ENCODE measurements around the gene HPS4. TPM values are rescaled to one million over a fixed set of nuclear protein-coding genes. Genes with fewer than 3 reads are reported as not detected.

The HPS4 gene
- polyA plus RNA-seq, 1 experiment: 22.5 TPM

DNA sequence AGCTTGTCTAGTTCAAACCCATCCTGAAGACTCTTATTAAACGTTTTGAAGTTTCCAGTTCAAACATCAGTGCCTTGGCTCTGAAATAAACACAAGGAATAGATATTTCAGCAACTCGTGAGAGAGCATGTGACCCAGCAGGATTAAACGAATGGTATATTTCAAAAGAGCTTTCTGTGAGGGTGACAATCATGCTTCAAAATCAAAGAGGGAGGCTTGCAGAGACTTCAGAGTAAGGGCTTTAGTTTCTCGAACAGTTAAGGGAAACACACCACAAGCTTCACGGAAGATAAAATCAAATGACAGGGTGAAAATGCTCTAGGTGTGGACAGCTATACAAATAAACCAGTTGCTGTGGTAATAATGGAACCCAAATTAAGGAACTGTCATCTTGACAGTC is 1.4 kb downstream of the HPS4 start:
- H3K36me3 ChIP-seq (ENCODE audit: control insufficient read depth, insufficient read depth, low read length): no peaks in the 10 kb centered on the region
- DNase-seq (ENCODE audit: low read depth): no peak
- H3K4me3 ChIP-seq (ENCODE audit: low read depth, low read length): no peak overlapping the region
- TF ChIP-seq, protein P1, sequence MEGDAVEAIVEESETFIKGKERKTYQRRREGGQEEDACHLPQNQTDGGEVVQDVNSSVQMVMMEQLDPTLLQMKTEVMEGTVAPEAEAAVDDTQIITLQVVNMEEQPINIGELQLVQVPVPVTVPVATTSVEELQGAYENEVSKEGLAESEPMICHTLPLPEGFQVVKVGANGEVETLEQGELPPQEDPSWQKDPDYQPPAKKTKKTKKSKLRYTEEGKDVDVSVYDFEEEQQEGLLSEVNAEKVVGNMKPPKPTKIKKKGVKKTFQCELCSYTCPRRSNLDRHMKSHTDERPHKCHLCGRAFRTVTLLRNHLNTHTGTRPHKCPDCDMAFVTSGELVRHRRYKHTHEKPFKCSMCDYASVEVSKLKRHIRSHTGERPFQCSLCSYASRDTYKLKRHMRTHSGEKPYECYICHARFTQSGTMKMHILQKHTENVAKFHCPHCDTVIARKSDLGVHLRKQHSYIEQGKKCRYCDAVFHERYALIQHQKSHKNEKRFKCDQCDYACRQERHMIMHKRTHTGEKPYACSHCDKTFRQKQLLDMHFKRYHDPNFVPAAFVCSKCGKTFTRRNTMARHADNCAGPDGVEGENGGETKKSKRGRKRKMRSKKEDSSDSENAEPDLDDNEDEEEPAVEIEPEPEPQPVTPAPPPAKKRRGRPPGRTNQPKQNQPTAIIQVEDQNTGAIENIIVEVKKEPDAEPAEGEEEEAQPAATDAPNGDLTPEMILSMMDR (IDR thresholded peaks at IDR 0.05; ENCODE audit: insufficient read depth, low read depth, low read length): no peak
- no peaks in the 10 kb centered on the region for H3K27me3 ChIP-seq (ENCODE audit: control insufficient read depth, insufficient read depth, low read length)
- CTCF ChIA-PET: interaction anchor here (0.7 to 1.8 kb wide), 6 partner anchors 14 to 52 kb away, joined by 3 to 4 read pairs (median 4); partner anchors contain the start of gene TFIP11
- POLR2A ChIA-PET: no interaction called here

DNA sequence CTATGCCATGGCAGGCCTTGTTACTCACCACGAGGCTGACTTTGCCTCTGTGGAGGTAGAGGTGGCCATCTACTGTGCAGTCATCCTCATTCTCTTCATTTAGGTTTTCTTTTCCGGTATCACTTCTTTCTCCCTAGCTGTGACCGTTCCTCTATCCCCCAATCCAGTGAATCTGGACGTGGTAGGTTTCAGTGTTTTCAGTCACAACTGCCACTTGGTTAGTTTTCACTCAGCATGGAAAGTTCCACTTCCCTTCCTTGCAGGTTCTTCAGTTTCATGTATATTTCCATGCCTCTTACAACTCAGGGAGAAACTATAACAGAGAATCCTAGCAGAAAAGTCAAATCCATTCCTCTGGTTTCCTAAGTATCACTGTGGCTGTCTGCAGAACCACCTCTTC is 1.9 kb downstream of the HPS4 start:
- no peaks in the 10 kb centered on the region for H3K27me3 ChIP-seq (ENCODE audit: control insufficient read depth, insufficient read depth, low read length)
- DNase-seq (ENCODE audit: low read depth): no peak
- TF ChIP-seq, protein P1 (IDR thresholded peaks at IDR 0.05; ENCODE audit: insufficient read depth, low read depth, low read length): no peak
- H3K4me3 ChIP-seq (ENCODE audit: low read depth, low read length): no peak overlapping the region
- ChIA-PET POLR2A (no interaction called here), CTCF (interaction anchor here (0.7 to 1.8 kb wide), 4 partner anchors 14 to 30 kb away, joined by 3 to 4 read pairs (median 4); partner anchors contain the start of gene TFIP11)
- no peaks in the 10 kb centered on the region for H3K36me3 ChIP-seq (ENCODE audit: control insufficient read depth, insufficient read depth, low read length)

DNA sequence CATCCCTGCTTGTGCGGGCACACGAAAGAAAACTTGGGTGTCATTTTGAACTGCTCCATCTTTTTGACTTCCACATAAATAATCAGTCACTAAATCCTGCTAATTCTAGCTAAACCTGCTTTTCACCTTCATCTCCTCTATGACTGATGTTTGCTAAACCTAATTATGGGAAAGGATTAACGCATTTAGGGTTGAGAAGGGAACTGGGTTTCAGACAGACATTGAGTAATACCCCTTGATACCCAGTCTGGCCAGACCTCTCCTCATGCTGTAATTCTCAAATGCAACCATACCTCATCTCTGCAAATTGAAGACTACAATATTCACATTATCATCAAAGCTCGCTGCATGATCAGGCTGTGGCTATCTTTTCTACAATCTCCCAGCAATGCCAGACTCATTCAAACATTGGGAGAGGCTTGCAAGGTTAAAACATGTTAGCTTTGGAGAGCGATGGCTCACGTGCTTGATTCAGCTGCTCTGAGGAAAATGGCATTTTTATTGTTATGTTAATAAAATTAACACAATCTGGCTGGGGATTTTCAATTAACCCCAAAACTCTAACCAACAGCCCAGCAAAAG is 2.4 kb downstream of the HPS4 start:
- TF ChIP-seq, protein P1 (IDR thresholded peaks at IDR 0.05; ENCODE audit: insufficient read depth, low read depth, low read length): no peak
- CTCF ChIA-PET: interaction anchor here (0.7 to 1.8 kb wide), 5 partner anchors 13 to 31 kb away, joined by 3 to 4 read pairs (median 4); partner anchors contain the start of gene TFIP11
- DNase-seq (ENCODE audit: low read depth): no peak
- Histone ChIP-seq H3K36me3 (ENCODE audit: control insufficient read depth, insufficient read depth, low read length) (no peaks in the 10 kb centered on the region), H3K27me3 (ENCODE audit: control insufficient read depth, insufficient read depth, low read length) (no peaks in the 10 kb centered on the region), H3K4me3 (ENCODE audit: low read depth, low read length) (no peak overlapping the region)
- POLR2A ChIA-PET: no interaction called here

GRCh38 chr22:26480611-26480932 is 3.0 kb downstream of the HPS4 start:
- no peak overlapping the region for H3K4me3 ChIP-seq (ENCODE audit: low read depth, low read length)
- DNase-seq (ENCODE audit: low read depth): no peak
- no peaks in the 10 kb centered on the region for H3K36me3 ChIP-seq (ENCODE audit: control insufficient read depth, insufficient read depth, low read length)
- CTCF ChIA-PET: interaction anchor here (1.3 to 1.5 kb wide), 2 partner anchors 17 to 19 kb away, joined by 3 to 4 read pairs; no protein-coding TSS in a partner anchor
- TF ChIP-seq, protein P1 (IDR thresholded peaks at IDR 0.05; ENCODE audit: insufficient read depth, low read depth, low read length): no peak
- H3K27me3 ChIP-seq (ENCODE audit: control insufficient read depth, insufficient read depth, low read length): no peaks in the 10 kb centered on the region
- POLR2A ChIA-PET: no interaction called here

DNA sequence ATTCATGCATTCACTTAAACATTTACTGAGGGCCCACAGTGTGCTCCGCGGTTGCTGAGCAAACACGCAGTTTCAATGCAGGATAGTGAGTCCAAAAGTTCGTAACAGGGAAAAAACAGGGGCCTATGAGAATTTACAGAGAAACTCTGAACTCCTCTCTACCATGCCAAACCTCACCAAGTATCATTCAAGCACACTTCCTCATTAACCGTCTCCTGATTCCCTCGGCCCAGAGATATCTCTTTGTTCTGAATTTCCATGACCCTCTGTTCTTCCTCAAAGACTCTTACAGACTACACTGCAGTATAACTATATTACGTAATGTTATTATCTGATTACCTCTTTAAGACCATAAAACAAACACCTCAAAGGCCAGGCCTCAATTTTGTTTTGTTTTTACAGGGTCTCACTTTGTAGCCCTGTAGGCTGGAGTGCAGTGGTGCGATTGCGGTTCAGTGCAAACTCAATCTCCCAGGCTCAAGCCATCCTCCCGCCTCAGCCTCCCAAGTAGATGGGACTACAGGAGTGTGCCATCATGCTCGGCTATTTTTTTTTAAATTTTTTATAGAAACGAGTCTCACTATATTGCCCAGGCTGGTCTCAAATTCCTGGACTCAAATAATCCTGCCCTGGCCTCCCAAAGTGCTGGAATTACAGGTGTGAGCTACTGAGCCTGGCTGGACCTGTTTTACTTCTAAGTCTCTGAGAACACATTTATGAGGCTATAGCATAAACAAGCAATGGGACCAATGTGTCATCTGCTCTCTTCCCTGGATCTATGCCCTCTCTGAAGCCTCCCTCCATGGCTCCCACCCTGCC is 3.6 kb downstream of the HPS4 start:
- Histone ChIP-seq H3K4me3 (ENCODE audit: low read depth, low read length) (no peak overlapping the region), H3K36me3 (ENCODE audit: control insufficient read depth, insufficient read depth, low read length) (no peaks in the 10 kb centered on the region), H3K27me3 (ENCODE audit: control insufficient read depth, insufficient read depth, low read length) (no peaks in the 10 kb centered on the region)
- CTCF ChIA-PET: interaction anchor here (1.0 to 1.5 kb wide), 4 partner anchors 16 to 115 kb away, joined by 3 to 4 read pairs (median 4); no protein-coding TSS in a partner anchor
- TF ChIP-seq, protein P1 (IDR thresholded peaks at IDR 0.05; ENCODE audit: insufficient read depth, low read depth, low read length): no peak
- POLR2A ChIA-PET: no interaction called here
- DNase-seq (ENCODE audit: low read depth): no peak
